ENCODE data around the gene GPR107. TPM values are rescaled to one million over a fixed set of nuclear protein-coding genes. Genes with fewer than 3 reads are reported as not detected.

GPR107 gene
- 14.0 and 17.6 TPM in 2 replicates for total RNA-seq

DNA sequence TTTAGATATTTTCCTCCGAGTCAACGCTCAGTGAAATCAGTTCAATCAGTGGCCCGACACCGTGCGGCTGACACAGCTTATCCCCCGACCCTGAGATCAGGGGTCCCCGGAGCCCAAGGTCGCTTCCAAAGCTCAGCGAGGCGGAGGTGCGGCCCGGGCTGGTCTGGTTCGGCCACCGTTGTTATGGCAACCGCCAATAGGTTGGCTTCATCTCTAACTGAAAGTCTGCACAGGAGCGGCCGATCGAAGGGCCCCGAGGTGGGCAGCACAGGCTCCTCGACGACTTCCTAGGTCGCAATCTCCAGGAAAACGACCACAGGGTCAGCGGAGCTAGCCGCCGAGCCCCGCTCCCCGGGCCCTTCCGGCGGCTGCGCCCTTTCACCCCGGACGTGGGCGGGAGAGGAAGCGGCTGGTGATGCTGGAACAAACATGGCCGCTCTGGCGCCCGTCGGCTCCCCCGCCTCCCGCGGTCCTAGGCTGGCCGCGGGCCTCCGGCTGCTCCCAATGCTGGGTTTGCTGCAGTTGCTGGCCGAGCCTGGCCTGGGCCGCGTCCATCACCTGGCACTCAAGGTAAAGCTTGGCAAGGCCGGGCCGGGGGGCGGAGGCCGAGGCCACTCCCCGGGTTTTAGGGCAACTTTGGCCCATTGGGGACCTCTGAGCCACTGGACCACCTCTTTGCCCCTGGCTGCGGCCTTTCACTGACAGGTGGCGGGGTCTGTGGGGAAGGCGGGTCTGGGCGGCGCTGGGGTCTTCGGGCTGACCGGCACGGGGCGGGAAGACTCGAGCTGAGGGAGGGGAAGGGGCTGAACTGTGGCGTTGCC, at the start of gene GPR107:
Gene GPR107, plus strand, starts transcription at position 403 of the 821 bp plus-strand sequence. Its CDS starts 27 bp downstream, at position 430.

DNA sequence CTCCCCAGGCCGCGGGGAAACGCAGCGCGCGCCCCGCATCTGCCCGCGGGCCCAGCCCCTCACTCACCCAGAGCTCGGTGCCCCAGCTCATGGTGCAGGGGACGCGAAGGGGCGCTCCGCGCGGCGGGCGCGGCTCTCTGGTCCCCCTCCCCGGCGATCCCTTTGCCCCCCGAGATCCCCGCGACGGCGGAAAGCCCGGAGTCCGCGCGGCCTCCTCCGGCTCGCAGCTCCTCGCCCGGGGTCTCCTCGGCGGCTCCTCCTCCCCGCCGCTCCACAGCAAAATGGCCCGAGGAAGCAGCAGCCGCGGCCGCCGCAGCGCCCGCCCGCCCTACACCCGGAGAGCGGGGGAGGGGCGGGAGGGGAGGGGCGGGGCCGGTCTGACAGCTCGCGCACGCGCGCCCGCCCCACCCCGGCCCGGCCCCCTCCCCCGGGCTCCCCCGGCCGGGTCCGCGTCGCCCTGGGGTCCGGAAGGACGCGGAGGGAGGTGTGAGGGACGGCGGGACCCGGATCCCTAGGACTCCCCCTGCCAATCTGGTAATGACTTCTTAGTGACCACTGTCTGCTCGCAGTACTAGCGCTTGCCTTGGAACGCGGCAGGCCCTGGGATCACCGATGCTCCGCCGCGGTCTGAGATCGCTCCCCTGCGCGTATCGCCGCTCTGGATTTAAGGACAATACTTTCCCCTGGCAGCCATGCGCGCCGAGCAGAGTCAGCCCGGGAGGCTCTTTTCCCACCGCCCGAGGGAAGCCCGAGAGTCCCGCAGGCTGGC, 10.6 kb upstream of the GPR107 start, which contains the start of gene FNBP1:
Gene FNBP1, minus strand, starts transcription at position 305 of the 769 bp plus-strand sequence. Its CDS starts 214 bp downstream, at position 91.

DNA sequence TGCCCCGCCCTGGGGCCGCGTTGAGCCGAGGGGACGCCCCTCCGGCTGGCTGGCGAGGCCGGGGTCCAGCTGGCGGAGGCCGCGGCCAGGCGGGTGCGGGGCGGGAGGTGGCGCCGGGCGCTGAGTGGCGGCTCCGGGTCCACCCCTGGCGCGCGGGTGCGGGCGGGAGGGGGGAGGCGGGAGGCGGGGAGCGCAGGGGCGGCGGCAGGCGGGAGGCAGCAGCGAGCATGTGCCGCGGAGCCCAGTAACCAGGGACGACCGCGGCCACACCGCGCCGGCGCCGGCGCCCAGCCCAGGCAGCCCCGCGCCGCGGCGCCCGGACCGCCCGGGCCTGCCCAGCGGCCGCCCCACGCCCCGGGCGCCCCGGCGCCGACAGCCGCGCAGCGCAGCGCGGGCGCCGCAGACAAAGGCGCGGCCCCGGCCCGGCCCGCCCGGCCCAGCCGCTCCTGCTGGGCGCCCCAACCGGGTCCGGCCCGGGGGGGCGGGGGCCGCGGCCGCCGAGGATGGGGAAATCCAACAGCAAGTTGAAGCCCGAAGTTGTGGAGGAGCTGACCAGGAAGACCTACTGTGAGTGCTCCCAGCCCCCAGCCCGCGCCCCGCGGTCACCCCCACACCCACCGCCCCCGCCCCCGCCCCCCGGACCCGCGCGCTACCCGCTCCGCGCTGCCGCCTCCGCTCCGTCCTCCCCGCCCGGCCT, 118.6 kb downstream of the GPR107 start, which contains the start of gene NCS1:
Gene NCS1, plus strand, starts transcription at position 244 of the 697 bp plus-strand sequence. Its CDS starts 260 bp downstream, at position 504.

Small RNA genes within 50 kb of the gene (small RNA-seq; reads per million reads assigned to genes)
- not detected for gene RF00019

Other genes with a start within 250 kb of the GPR107 start
- 29.9 and 31.6 TPM in 2 replicates for gene TOR1A, start 229.8 kb upstream of the GPR107 start, total RNA-seq
- 22.8 and 26.0 TPM in 2 replicates for gene C9orf78, start 218.6 kb upstream of the GPR107 start, total RNA-seq
- gene USP20, start 218.4 kb upstream of the GPR107 start, total RNA-seq: 7.0 TPM in 2 replicates
- 25.4 and 43.0 TPM in 2 replicates for gene FNBP1, start 10.7 kb upstream of the GPR107 start, total RNA-seq
- 33.1 and 47.9 TPM in 2 replicates for gene NCS1, start 118.5 kb downstream of the GPR107 start, total RNA-seq
- under 0.01 and 0.20 TPM in 2 replicates for gene HMCN2, start 211.9 kb downstream of the GPR107 start, total RNA-seq

Data from subcutaneous preadipocyte (primary cell).